Measurements from ENCODE around the gene SPRY2. TPM values are rescaled to one million over a fixed set of nuclear protein-coding genes. Genes with fewer than 3 reads are reported as not detected.

SPRY2 gene
- total RNA-seq, 8 experiments from 2014 or later, result 3.3 to 30.2 (median 18.3) TPM

DNA sequence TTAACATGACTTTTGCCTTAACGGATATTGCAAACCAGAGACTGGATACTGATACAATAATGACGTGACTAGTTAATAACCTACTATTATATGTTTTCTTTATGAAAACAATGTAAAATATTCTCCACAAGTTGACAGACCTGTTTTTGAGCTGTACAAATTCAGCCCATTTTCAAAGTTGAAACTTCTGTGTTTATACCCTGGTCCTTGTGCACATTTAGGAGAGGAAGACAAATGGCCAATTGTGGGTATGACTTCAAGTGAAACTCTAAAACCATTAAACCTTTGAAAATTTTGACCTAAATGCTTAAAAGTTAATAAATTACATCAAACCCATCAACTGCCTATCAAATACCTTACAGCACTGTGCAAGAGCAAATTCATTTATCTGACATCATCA, 8.9 kb downstream of the SPRY2 start:
- H3K27ac ChIP-seq, result no peak overlapping the region
- no peak overlapping the region for H3K4me3 ChIP-seq
- ATAC-seq (replicated peaks in 6 of 8), result no peak
- 83 to 100% (median 97%) methylated on average over 1 to 2 of the region's 2 CpGs; no CpG with 5 or more reads in 3 of the 10 experiments for WGBS, 10 experiments
- in situ Hi-C loops (cut with MboI; ENCODE audit: low pct_unique_long_range_greater_than_20kb in 2 of 9, low sequenced_read_pairs in 9 of 9, unreplicated experiment in 9 of 9), result no loop called here
- H3K4me1 ChIP-seq (replicated peaks in 1 of 2), result peaks cover 3 to 5% of the 10 kb centered on the region in 2 donors

GRCh38 chr13:80329250-80329649, 11.7 kb downstream of the SPRY2 start:
- Histone ChIP-seq H3K4me3 (no peak overlapping the region), H3K4me1 (replicated peaks in 1 of 2) (no peaks in the 10 kb centered on the region), H3K27ac (no peak overlapping the region)
- no peak for ATAC-seq (replicated peaks in 6 of 8)
- in situ Hi-C loops (cut with MboI; ENCODE audit: low pct_unique_long_range_greater_than_20kb in 2 of 9, low sequenced_read_pairs in 9 of 9, unreplicated experiment in 9 of 9), result no loop called here

- in situ Hi-C loops (cut with MboI; ENCODE audit: low pct_unique_long_range_greater_than_20kb in 2 of 9, low sequenced_read_pairs in 9 of 9, unreplicated experiment in 9 of 9), result no loop called here
- H3K4me1 ChIP-seq (replicated peaks in 1 of 2), result peaks cover 6 to 7% of the 10 kb centered on the region in 2 donors
- WGBS, 10 experiments, result 60 to 100% (median 92%) methylated on average over 1 to 2 of the region's 2 CpGs; no CpG with 5 or more reads in 6 of the 10 experiments
- H3K27ac ChIP-seq, result no peak overlapping the region
- no peak overlapping the region for H3K4me3 ChIP-seq
- ATAC-seq (replicated peaks in 6 of 8), result peak in 1 of 8 experiments; percentile 50
These were observed 21.9 kb downstream of the SPRY2 start for GRCh38 chr13:80319004-80319403.

DNA sequence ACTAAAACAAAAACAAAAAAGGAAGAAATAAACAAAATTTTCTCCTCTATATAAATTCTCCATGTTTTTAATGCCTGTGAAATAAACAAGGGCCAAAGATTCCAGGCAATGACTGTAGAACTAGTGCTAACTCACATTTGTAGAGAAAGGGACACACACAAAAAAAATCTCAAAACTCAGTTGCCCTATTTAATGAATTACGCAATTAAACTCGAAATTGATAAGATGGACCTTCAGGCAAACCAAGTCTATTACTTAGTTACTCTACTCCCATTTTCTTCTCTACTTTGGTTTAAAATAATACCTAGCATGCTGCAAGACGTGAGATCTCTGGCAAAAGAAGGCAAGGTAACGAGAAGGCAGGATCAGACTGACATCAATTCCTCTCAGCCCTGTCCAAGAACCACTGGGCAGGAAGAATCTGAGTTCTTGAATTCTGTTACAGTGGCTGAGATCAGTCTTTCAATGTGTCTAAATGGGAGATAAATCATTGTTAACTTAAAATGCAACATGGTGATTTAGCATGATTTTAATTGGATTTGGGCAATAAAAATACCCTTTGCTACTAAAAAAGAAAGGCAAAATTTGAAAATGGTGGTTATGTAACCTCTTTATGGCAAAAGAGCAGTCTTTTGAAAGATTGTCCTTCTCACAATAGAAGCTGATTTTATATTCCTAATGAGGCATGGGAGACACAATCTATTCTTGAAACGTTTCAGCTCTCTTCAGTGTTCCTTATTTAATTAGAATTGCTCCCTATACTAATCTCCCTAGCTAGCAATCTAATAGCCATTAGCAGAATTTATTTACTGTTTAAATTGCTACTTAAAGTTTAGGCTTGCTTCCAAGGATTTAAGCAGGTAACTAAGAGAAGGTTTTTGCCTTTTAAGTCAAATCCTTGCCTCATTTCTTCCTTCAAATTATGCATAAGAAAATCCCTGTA, 25.9 kb downstream of the SPRY2 start:
- ATAC-seq (replicated peaks in 6 of 8), result no peak
- Histone ChIP-seq H3K4me1 (replicated peaks in 1 of 2) (peaks cover 6 to 7% of the 10 kb centered on the region in 2 donors), H3K4me3 (no peak overlapping the region), H3K27ac (no peak overlapping the region)
- in situ Hi-C loops (cut with MboI; ENCODE audit: low pct_unique_long_range_greater_than_20kb in 2 of 9, low sequenced_read_pairs in 9 of 9, unreplicated experiment in 9 of 9), result no loop called here
- WGBS, 10 experiments, result 49 to 76% (median 66%) methylated on average over 2 to 5 of the region's 5 CpGs

DNA sequence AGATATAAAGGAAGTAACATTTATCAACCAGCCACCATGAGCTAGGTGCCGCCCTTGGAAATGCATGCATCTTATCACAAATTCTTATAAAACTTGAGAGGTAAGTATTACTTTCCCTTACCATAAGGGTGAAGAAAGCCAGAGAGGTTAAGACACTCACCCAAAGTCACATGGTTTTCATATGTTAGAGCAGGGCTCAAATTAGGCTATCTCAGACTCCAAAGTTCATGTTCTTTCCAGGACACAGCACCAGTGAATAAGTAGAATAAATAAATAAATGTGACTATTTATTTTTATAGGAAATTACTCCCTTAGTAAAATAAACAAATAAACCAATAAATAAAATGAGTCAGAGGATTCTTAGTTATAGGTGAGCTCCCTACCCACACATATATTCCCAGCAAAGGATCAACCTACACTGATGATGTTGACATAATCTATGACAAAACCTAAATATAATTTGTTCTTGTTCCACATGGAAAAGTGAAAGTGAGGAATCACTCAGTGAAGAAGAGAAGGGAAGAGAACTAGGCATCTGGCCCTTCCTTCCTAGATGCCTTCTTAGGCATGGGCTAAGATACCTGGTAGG, 27.2 kb downstream of the SPRY2 start:
- 100% methylated on average over 1 of the region's 1 CpG; no CpG with 5 or more reads in 5 of the 10 experiments for WGBS, 10 experiments
- ATAC-seq (replicated peaks in 6 of 8), result no peak
- Histone ChIP-seq H3K4me3 (no peak overlapping the region), H3K27ac (no peak overlapping the region), H3K4me1 (replicated peaks in 1 of 2) (peaks cover 6 to 7% of the 10 kb centered on the region in 2 donors)
- in situ Hi-C loops (cut with MboI; ENCODE audit: low pct_unique_long_range_greater_than_20kb in 2 of 9, low sequenced_read_pairs in 9 of 9, unreplicated experiment in 9 of 9), result no loop called here

DNA sequence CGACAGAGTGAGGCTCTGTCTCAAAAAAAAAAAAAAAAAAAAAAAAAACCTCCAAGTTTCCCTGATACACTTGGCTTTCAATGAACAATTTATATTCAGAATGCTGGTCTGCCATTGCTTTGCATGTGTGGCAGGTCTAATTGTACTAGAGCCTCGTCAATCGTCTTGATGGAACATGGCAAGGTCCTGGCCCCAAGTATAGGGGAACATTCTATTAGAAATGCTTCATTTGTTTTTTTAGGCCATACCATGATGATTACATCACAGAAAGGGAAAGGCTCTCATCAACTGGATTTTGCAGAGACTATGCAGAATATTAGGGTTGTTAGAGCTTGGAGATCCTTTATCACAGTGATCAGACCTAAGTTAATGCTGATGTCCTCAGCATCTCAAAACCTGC, 28.0 kb downstream of the SPRY2 start:
- peaks cover 6 to 7% of the 10 kb centered on the region in 2 donors for H3K4me1 ChIP-seq (replicated peaks in 1 of 2)
- H3K27ac ChIP-seq, result no peak overlapping the region
- H3K4me3 ChIP-seq, result no peak overlapping the region
- in situ Hi-C loops (cut with MboI; ENCODE audit: low pct_unique_long_range_greater_than_20kb in 2 of 9, low sequenced_read_pairs in 9 of 9, unreplicated experiment in 9 of 9), result no loop called here
- ATAC-seq (replicated peaks in 6 of 8), result no peak
- 83 to 100% (median 88%) methylated on average over 1 to 3 of the region's 3 CpGs; no CpG with 5 or more reads in 2 of the 10 experiments for WGBS, 10 experiments

GRCh38 chr13:80312012-80312704, 28.8 kb downstream of the SPRY2 start:
- 69 to 96% (median 81%) methylated on average over 2 to 5 of the region's 5 CpGs; no CpG with 5 or more reads in 1 of the 10 experiments for WGBS, 10 experiments
- Histone ChIP-seq H3K4me3 (no peak overlapping the region), H3K27ac (no peak overlapping the region), H3K4me1 (replicated peaks in 1 of 2) (peaks cover 7 to 8% of the 10 kb centered on the region in 2 donors)
- ATAC-seq (replicated peaks in 6 of 8), result no peak
- in situ Hi-C loops (cut with MboI; ENCODE audit: low pct_unique_long_range_greater_than_20kb in 2 of 9, low sequenced_read_pairs in 9 of 9, unreplicated experiment in 9 of 9), result no loop called here

- H3K27ac ChIP-seq, result no peak overlapping the region
- in situ Hi-C loops (cut with MboI; ENCODE audit: low pct_unique_long_range_greater_than_20kb in 2 of 9, low sequenced_read_pairs in 9 of 9, unreplicated experiment in 9 of 9), result no loop called here
- H3K4me3 ChIP-seq, result no peak overlapping the region
- ATAC-seq (replicated peaks in 6 of 8), result no peak
- peaks cover 3 to 8% of the 10 kb centered on the region in 2 donors for H3K4me1 ChIP-seq (replicated peaks in 1 of 2)
- 40 to 80% (median 80%) methylated on average over 1 to 3 of the region's 3 CpGs; no CpG with 5 or more reads in 7 of the 10 experiments for WGBS, 10 experiments
These were observed 31.0 kb downstream of the SPRY2 start for GRCh38 chr13:80309926-80310325.

DNA sequence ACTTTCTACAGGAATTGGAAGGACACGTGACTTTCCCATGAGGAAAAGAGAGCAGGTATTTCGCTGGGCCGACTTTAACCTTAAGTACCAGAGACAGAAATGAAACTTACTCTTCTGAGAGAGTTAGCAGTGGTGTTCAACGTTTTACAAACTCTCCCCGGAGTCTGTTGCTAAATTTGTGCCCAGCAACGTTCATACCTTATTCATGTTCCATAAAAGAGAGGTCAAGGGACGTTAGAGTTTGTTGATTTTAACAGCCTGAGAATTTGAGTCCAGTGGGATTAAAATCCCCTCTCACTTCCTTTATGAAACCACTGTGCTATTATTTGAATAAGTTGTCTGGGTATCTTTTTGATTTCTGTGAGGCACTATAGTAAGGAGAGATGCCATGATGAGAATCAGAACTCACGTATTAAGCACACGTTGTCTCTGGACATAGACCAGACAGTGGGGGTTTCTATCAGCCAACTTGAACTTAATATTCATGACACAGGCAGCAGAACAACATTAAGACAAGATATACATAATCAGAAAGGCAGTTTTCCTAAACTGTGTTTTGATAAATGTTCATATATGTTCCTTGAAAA, 33.4 kb downstream of the SPRY2 start:
- peaks cover 0 to 8% of the 10 kb centered on the region in 2 donors for H3K4me1 ChIP-seq (replicated peaks in 1 of 2)
- no peak overlapping the region for H3K27ac ChIP-seq
- WGBS, 10 experiments, result 39 to 95% (median 56%) methylated on average over 1 to 9 of the region's 9 CpGs
- in situ Hi-C loops (cut with MboI; ENCODE audit: low pct_unique_long_range_greater_than_20kb in 2 of 9, low sequenced_read_pairs in 9 of 9, unreplicated experiment in 9 of 9), result no loop called here
- no peak for ATAC-seq (replicated peaks in 6 of 8)
- no peak overlapping the region for H3K4me3 ChIP-seq

- peaks cover 0 to 8% of the 10 kb centered on the region in 2 donors for H3K4me1 ChIP-seq (replicated peaks in 1 of 2)
- no peak for ATAC-seq (replicated peaks in 6 of 8)
- no peak overlapping the region for H3K27ac ChIP-seq
- WGBS, 10 experiments, result 33 to 81% (median 69%) methylated on average over 1 to 3 of the region's 3 CpGs
- no peak overlapping the region for H3K4me3 ChIP-seq
- in situ Hi-C loops (cut with MboI; ENCODE audit: low pct_unique_long_range_greater_than_20kb in 2 of 9, low sequenced_read_pairs in 9 of 9, unreplicated experiment in 9 of 9), result no loop called here
These were observed 34.5 kb downstream of the SPRY2 start for GRCh38 chr13:80306337-80306972.

- no peak for ATAC-seq (replicated peaks in 6 of 8)
- Histone ChIP-seq H3K27ac (no peak overlapping the region), H3K4me3 (no peak overlapping the region), H3K4me1 (replicated peaks in 1 of 2) (peaks cover 0 to 8% of the 10 kb centered on the region in 2 donors)
- in situ Hi-C loops (cut with MboI; ENCODE audit: low pct_unique_long_range_greater_than_20kb in 2 of 9, low sequenced_read_pairs in 9 of 9, unreplicated experiment in 9 of 9), result no loop called here
- 0 to 100% (median 60%) methylated on average over 1 of the region's 1 CpG for WGBS, 10 experiments
These were observed 35.2 kb downstream of the SPRY2 start for GRCh38 chr13:80305737-80306136.

DNA sequence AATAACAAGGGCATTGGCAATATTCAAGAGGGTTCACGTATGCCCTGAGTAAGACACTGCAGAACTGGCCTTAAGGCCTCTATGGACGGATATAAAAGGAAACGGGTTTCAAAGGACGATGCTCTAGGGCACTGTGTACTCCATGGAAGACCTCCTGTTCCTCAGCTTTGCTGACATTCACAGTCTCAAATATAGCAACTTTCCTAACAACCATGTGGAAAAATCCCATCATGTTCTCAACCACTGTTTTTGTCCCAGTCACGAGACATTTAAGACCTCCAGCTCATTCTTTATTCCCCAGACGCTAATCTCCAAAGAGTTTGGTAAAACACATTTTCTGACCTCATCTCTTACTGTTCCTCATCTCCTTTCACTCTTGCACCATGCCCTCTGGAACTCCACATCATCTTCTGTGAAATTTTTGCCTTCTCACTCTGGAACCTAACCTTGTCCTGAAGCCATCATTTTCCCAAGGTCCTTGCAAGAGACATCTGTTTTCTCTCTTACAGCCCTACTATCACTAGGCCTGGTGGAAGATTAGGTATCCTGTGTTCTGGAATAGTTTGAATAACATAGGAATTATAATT, 37.6 kb downstream of the SPRY2 start:
- 76 to 100% (median 92%) methylated on average over 2 to 6 of the region's 6 CpGs; no CpG with 5 or more reads in 2 of the 10 experiments for WGBS, 10 experiments
- H3K4me3 ChIP-seq, result no peak overlapping the region
- in situ Hi-C loops (cut with MboI; ENCODE audit: low pct_unique_long_range_greater_than_20kb in 2 of 9, low sequenced_read_pairs in 9 of 9, unreplicated experiment in 9 of 9), result no loop called here
- H3K4me1 ChIP-seq (replicated peaks in 1 of 2), result peaks cover 0 to 8% of the 10 kb centered on the region in 2 donors
- H3K27ac ChIP-seq, result no peak overlapping the region
- no peak for ATAC-seq (replicated peaks in 6 of 8)

Data from motor neuron (in vitro differentiated cells).